Keratinocyte (primary cell): Measurements from ENCODE around the gene PIM3. TPM values are rescaled to one million over a fixed set of nuclear protein-coding genes. Genes with fewer than 3 reads are reported as not detected.

ENCODE experiments used
- DNase-seq: peaks from one replicate; pipeline ENCODE4 v3.0.0-alpha.2; 2011; ENCODE audit warnings: low read depth, missing footprints, low spot score
- FAIRE-seq: peaks from 2 replicates; lab custom pipeline; 2011; peaks lifted over from hg19 to GRCh38; lab: Jason Lieb, UNC
- H2AFZ ChIP-seq: 2 replicates; pipeline ENCODE4 v1.6.0; 2012; ENCODE audit warnings: low read length, control low read depth, inconsistent platforms; ENCODE audit not compliant: control insufficient read depth
- H3K27ac ChIP-seq: 2 replicates; pipeline ENCODE4 v1.5.1; 2011; ENCODE audit warnings: low read length; ENCODE audit not compliant: control insufficient read depth, insufficient read depth
- H3K27me3 ChIP-seq: 3 replicates; pipeline ENCODE4 v1.6.0; 2011; ENCODE audit warnings: low read length; ENCODE audit not compliant: control insufficient read depth, insufficient read depth; ENCODE audit errors: extremely low read depth
- H3K36me3 ChIP-seq, 2 experiments: 2 replicates in 1 of 2; 3 replicates in 1 of 2; pipeline ENCODE4 v1.5.1; 2011; ENCODE audit warnings: low read length in 2 of 2, mild to moderate bottlenecking in 1 of 2; ENCODE audit not compliant: control insufficient read depth in 2 of 2, insufficient read depth in 2 of 2; ENCODE audit errors: extremely low read depth in 1 of 2
- H3K4me1 ChIP-seq: 3 replicates; pipeline ENCODE4 v1.5.1; 2011; ENCODE audit warnings: low read length; ENCODE audit not compliant: control insufficient read depth, insufficient read depth; ENCODE audit errors: extremely low read depth
- H3K4me2 ChIP-seq: 3 replicates; pipeline ENCODE4 v1.6.0; 2011; ENCODE audit warnings: low read depth, low read length; ENCODE audit not compliant: control insufficient read depth, insufficient read depth; ENCODE audit errors: extremely low read depth
- H3K4me3 ChIP-seq, 3 experiments: fragments of 200-600 bp in 1 of 3; sonication (generic) in 1 of 3; 2 replicates in 2 of 3; 3 replicates in 1 of 3; pipeline ENCODE4 v1.5.1; 2011 to 2016; ENCODE audit warnings: low read length in 3 of 3, mild to moderate bottlenecking in 3 of 3, control low read depth in 2 of 3, inconsistent platforms in 1 of 3, low read depth in 1 of 3, mixed read lengths in 1 of 3, mixed run types in 1 of 3, moderate library complexity in 1 of 3; ENCODE audit not compliant: control insufficient read depth in 2 of 3, insufficient read depth in 2 of 3; ENCODE audit errors: extremely low read depth in 1 of 3
- H3K79me2 ChIP-seq: 2 replicates; pipeline ENCODE4 v1.6.0; 2012; ENCODE audit warnings: low read length; ENCODE audit not compliant: control insufficient read depth, insufficient read depth
- H3K9ac ChIP-seq: 3 replicates; pipeline ENCODE4 v1.6.0; 2011; ENCODE audit warnings: low read length; ENCODE audit not compliant: control insufficient read depth, insufficient read depth; ENCODE audit errors: extremely low read depth
- H3K9me1 ChIP-seq: 3 replicates; pipeline ENCODE4 v1.6.0; 2011; ENCODE audit warnings: low read length; ENCODE audit not compliant: control insufficient read depth, insufficient read depth; ENCODE audit errors: extremely low read depth
- H3K9me3 ChIP-seq: 2 replicates; pipeline ENCODE4 v1.5.1; 2012; ENCODE audit warnings: low read depth, low read length; ENCODE audit not compliant: control insufficient read depth
- H4K20me1 ChIP-seq: 3 replicates; pipeline ENCODE4 v1.6.0; 2011; ENCODE audit warnings: low read length; ENCODE audit not compliant: control insufficient read depth, insufficient read depth; ENCODE audit errors: extremely low read depth
- EZH2 ChIP-seq: IDR thresholded peaks from one replicate; pipeline ENCODE4 v1.6.1; 2012; ENCODE audit warnings: inconsistent platforms, mild to moderate bottlenecking, low read length, moderate library complexity
- dilution Hi-C: fragments of 300-500 bp; cut with MboI; formaldehyde crosslinking; loops from one replicate; pipeline ENCODE4 v1.7.0; 2020; ENCODE audit warnings: low sequenced_read_pairs; ENCODE audit not compliant: extremely low pct_ligation_motif_present
- polyA plus RNA-seq, 5 experiments: library from polyadenylated mRNA; depleted of rRNA in 3 of 5; stranded (reverse) in 3 of 5; stranded (forward) in 1 of 5; unstranded in 1 of 5; fragments of >200 nt; gene quantifications; 1 replicate in 1 of 5; 2 replicates in 3 of 5; 3 replicates in 1 of 5; pipeline versions ENCODE4 v1.2.1 to v1.2.3, GENCODE V29; 2011 to 2012; ENCODE audit warnings: missing spikeins in 2 of 5, low read depth in 1 of 5, low replicate concordance in 1 of 5
- TF ChIP-seq, protein P1 (sequence below), 3 experiments: IDR thresholded peaks in 1 of 3; conservative IDR thresholded peaks in 1 of 3; optimal IDR thresholded peaks in 1 of 3; 2 replicates in 2 of 3; 3 replicates in 1 of 3; pipeline versions ENCODE3 to v1.5.1; 2011; ENCODE audit warnings: low read length in 3 of 3, mild to moderate bottlenecking in 3 of 3, moderate library complexity in 2 of 3, control low read depth in 1 of 3, inconsistent platforms in 1 of 3; ENCODE audit not compliant: insufficient read depth in 2 of 3; ENCODE audit errors: extremely low read depth in 1 of 3

The PIM3 gene
- polyA plus RNA-seq, 1 donor (not counting 4 experiments of a cell fraction or from before 2014, with no cell fraction given), result 3.4 TPM

DNA sequence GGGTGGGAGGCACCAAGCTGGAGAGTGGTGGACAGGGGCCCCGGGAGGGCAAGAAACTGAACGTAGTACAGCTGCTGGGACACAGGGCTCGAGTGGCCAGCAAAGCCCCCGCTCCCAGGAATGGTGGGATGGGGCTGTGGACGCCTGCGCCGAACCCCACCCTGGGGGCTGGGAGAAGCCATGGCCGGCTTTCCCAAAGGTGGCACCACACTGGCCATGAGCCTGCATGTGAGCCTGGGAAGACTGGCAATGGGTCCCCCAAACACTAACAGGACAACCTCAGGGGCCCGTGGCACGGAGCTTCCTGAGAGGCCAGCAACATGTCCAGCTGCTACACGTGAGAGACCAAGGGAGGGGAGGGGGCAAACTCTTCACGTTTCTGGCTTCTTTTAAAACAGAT, 46.3 kb upstream of the PIM3 start:
- no peak overlapping the region for H3K4me3 ChIP-seq
- dilution Hi-C loops, result no loop called here
- no peak overlapping the region for H3K9ac ChIP-seq
- peaks cover 2 to 13% of the 10 kb centered on the region in 2 experiments for H3K36me3 ChIP-seq
- no peak for DNase-seq
- no peak overlapping the region for H3K4me2 ChIP-seq
- TF ChIP-seq EZH2, result no peak
- TF ChIP-seq, protein P1, sequence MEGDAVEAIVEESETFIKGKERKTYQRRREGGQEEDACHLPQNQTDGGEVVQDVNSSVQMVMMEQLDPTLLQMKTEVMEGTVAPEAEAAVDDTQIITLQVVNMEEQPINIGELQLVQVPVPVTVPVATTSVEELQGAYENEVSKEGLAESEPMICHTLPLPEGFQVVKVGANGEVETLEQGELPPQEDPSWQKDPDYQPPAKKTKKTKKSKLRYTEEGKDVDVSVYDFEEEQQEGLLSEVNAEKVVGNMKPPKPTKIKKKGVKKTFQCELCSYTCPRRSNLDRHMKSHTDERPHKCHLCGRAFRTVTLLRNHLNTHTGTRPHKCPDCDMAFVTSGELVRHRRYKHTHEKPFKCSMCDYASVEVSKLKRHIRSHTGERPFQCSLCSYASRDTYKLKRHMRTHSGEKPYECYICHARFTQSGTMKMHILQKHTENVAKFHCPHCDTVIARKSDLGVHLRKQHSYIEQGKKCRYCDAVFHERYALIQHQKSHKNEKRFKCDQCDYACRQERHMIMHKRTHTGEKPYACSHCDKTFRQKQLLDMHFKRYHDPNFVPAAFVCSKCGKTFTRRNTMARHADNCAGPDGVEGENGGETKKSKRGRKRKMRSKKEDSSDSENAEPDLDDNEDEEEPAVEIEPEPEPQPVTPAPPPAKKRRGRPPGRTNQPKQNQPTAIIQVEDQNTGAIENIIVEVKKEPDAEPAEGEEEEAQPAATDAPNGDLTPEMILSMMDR (optimal IDR thresholded peaks at IDR 0.05 in 1 of 3, IDR thresholded peaks at IDR 0.05 in 1 of 3, conservative IDR thresholded peaks at IDR 0.05 in 1 of 3; ENCODE audit: extremely low read depth in 1 of 3, insufficient read depth in 2 of 3, low read length in 3 of 3), result no peak
- H3K4me1 ChIP-seq, result peaks cover 8% of the 10 kb centered on the region
- H4K20me1 ChIP-seq, result no peaks in the 10 kb centered on the region
- H3K79me2 ChIP-seq, result peaks cover 10% of the 10 kb centered on the region
- H3K27ac ChIP-seq, result no peak overlapping the region
- no peak overlapping the region for H2AFZ ChIP-seq
- H3K9me1 ChIP-seq, result no peaks in the 10 kb centered on the region
- H3K9me3 ChIP-seq, result no peaks in the 10 kb centered on the region
- no peak for FAIRE-seq
- no peaks in the 10 kb centered on the region for H3K27me3 ChIP-seq

GRCh38 chr22:49915610-49916009, 45.0 kb upstream of the PIM3 start:
- Histone ChIP-seq H3K27ac (no peak overlapping the region), H3K27me3 (no peaks in the 10 kb centered on the region), H3K79me2 (peaks cover 12% of the 10 kb centered on the region), H4K20me1 (no peaks in the 10 kb centered on the region), H3K9me1 (no peaks in the 10 kb centered on the region), H3K36me3 (peaks cover 6 to 17% of the 10 kb centered on the region in 2 experiments), H2AFZ (no peak overlapping the region), H3K9me3 (no peaks in the 10 kb centered on the region), H3K4me1 (peaks cover 10% of the 10 kb centered on the region), H3K4me3 (no peak overlapping the region), H3K4me2 (no peak overlapping the region), H3K9ac (no peak overlapping the region)
- dilution Hi-C loops, result no loop called here
- FAIRE-seq (no peak), DNase-seq (no peak)
- no peak for TF ChIP-seq EZH2
- TF ChIP-seq, protein P1 (optimal IDR thresholded peaks at IDR 0.05 in 1 of 3, IDR thresholded peaks at IDR 0.05 in 1 of 3, conservative IDR thresholded peaks at IDR 0.05 in 1 of 3; ENCODE audit: extremely low read depth in 1 of 3, insufficient read depth in 2 of 3, low read length in 3 of 3), result no peak
